ENCODE results near the gene ZBTB20.

ZBTB20 gene

GRCh38 chr3:114480442-114480841 lies 666.6 kb downstream of the ZBTB20 start:
- no peaks in the 10 kb centered on the region for H3K9me2 ChIP-seq (replicated peaks; ENCODE audit: insufficient read depth, low read length)
- no peak overlapping the region for H3K9ac ChIP-seq (ENCODE audit: low read length)
- no peak overlapping the region for H3K27ac ChIP-seq (ENCODE audit: low read depth, low read length)
- no peak overlapping the region for H3K4me3 ChIP-seq (ENCODE audit: insufficient read depth, low read length, poor library complexity, severe bottlenecking)
- no peaks in the 10 kb centered on the region for H3K79me2 ChIP-seq (ENCODE audit: insufficient read depth, low read length)
- H3K9me3 ChIP-seq (ENCODE audit: insufficient read depth, low read length), result no peaks in the 10 kb centered on the region
- H3K36me3 ChIP-seq (ENCODE audit: low read length), result no peaks in the 10 kb centered on the region
- H4K20me1 ChIP-seq (ENCODE audit: low read depth, low read length), result no peaks in the 10 kb centered on the region
- no peak overlapping the region for H3K4me2 ChIP-seq (ENCODE audit: low read depth, low read length, poor library complexity, severe bottlenecking)
- no peaks in the 10 kb centered on the region for H3F3A ChIP-seq (ENCODE audit: insufficient read depth)
- no peaks in the 10 kb centered on the region for H3K27me3 ChIP-seq (ENCODE audit: low read length)
- TF ChIP-seq CTCF (IDR thresholded peaks at IDR 0.05; ENCODE audit: insufficient read depth, low read length, poor library complexity, severe bottlenecking) (no peak), EZH2phosphoT487 (conservative IDR thresholded peaks at IDR 0.05; ENCODE audit: low read length) (no peak)
- H2AFZ ChIP-seq (ENCODE audit: low read depth, low read length, severe bottlenecking), result no peak overlapping the region

GRCh38 chr3:114478801-114479200 lies 668.3 kb downstream of the ZBTB20 start:
- no peak overlapping the region for H3K9ac ChIP-seq (ENCODE audit: low read length)
- H4K20me1 ChIP-seq (ENCODE audit: low read depth, low read length), result no peaks in the 10 kb centered on the region
- H3K9me3 ChIP-seq (ENCODE audit: insufficient read depth, low read length), result no peaks in the 10 kb centered on the region
- H3K4me3 ChIP-seq (ENCODE audit: insufficient read depth, low read length, poor library complexity, severe bottlenecking), result no peak overlapping the region
- no peaks in the 10 kb centered on the region for H3K79me2 ChIP-seq (ENCODE audit: insufficient read depth, low read length)
- H3K27ac ChIP-seq (ENCODE audit: low read depth, low read length), result no peak overlapping the region
- no peak overlapping the region for H3K4me2 ChIP-seq (ENCODE audit: low read depth, low read length, poor library complexity, severe bottlenecking)
- H3K9me2 ChIP-seq (replicated peaks; ENCODE audit: insufficient read depth, low read length), result no peaks in the 10 kb centered on the region
- H3F3A ChIP-seq (ENCODE audit: insufficient read depth), result no peaks in the 10 kb centered on the region
- no peak overlapping the region for H2AFZ ChIP-seq (ENCODE audit: low read depth, low read length, severe bottlenecking)
- TF ChIP-seq EZH2phosphoT487 (conservative IDR thresholded peaks at IDR 0.05; ENCODE audit: low read length), result no peak
- TF ChIP-seq CTCF (IDR thresholded peaks at IDR 0.05; ENCODE audit: insufficient read depth, low read length, poor library complexity, severe bottlenecking), result no peak
- no peaks in the 10 kb centered on the region for H3K27me3 ChIP-seq (ENCODE audit: low read length)
- H3K36me3 ChIP-seq (ENCODE audit: low read length), result no peaks in the 10 kb centered on the region

GRCh38 chr3:114476511-114476910 lies 670.6 kb downstream of the ZBTB20 start:
- Histone ChIP-seq H3K27ac (ENCODE audit: low read depth, low read length) (no peak overlapping the region), H3K9me2 (replicated peaks; ENCODE audit: insufficient read depth, low read length) (no peaks in the 10 kb centered on the region), H3K79me2 (ENCODE audit: insufficient read depth, low read length) (no peaks in the 10 kb centered on the region), H3K36me3 (ENCODE audit: low read length) (no peaks in the 10 kb centered on the region), H3K4me2 (ENCODE audit: low read depth, low read length, poor library complexity, severe bottlenecking) (no peak overlapping the region), H3K9ac (ENCODE audit: low read length) (no peak overlapping the region), H3K27me3 (ENCODE audit: low read length) (no peaks in the 10 kb centered on the region), H3K4me3 (ENCODE audit: insufficient read depth, low read length, poor library complexity, severe bottlenecking) (no peak overlapping the region), H3F3A (ENCODE audit: insufficient read depth) (no peaks in the 10 kb centered on the region), H3K9me3 (ENCODE audit: insufficient read depth, low read length) (no peaks in the 10 kb centered on the region), H4K20me1 (ENCODE audit: low read depth, low read length) (no peaks in the 10 kb centered on the region), H2AFZ (ENCODE audit: low read depth, low read length, severe bottlenecking) (no peak overlapping the region)
- TF ChIP-seq EZH2phosphoT487 (conservative IDR thresholded peaks at IDR 0.05; ENCODE audit: low read length) (no peak), CTCF (IDR thresholded peaks at IDR 0.05; ENCODE audit: insufficient read depth, low read length, poor library complexity, severe bottlenecking) (no peak)

Measured in SU-DHL-6 (cell line).